ENCODE results near the gene KCNIP4. TPM values are rescaled to one million over a fixed set of nuclear protein-coding genes. Genes with fewer than 3 reads are reported as not detected.

The KCNIP4 gene
- total and polyA plus RNA-seq, 2 of the 8 experiments (the other 6 are each of a cell fraction or from before 2014, with no cell fraction given): 0.06 TPM; not detected in 1

GRCh38 chr4:21018817-21019216 is 929.8 kb downstream of the KCNIP4 start (continued):
- no peak for TF ChIP-seq GABPA (IDR thresholded peaks at IDR 0.05; ENCODE audit: borderline replicate concordance, insufficient read depth, low read length)
- no peak for TF ChIP-seq POLR2A (IDR thresholded peaks at IDR 0.05; ENCODE audit: control extremely low read depth in 1 of 2, low read depth in 2 of 2, low read length in 2 of 2)

Data from H1 (cell line).